ENCODE measurements around the gene PLXNB1.
A peak's percentile ranks its signal among the peaks of the same experiment; 100 is the strongest.

PLXNB1 gene

DNA sequence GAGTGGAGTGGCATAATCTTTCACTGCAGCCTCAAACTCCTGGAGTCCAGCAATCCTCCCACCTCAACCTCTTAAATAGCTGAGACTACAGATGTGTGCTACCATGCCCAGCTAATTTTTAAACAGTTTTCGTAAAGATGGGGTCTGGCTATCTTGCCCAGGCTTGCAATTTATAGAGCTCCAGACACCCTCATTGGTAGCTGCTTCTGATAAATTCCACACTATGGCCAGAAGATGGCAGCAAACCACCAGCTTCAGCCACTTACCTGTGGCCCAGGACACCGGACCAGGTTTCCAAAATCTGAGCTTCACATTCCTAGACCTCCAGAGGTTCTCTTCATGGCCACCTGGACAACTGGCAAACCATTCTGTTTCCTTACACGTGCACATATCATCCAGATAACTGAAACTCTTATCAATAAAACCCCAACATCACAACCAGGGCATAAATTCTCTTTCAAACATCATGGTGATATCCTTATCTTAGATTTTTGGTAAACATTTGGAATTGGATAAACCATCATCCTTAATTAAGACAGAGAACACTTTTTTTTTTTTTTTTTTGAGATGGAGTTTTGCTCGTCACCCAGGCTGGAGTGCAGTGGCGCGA, 29.0 kb downstream of the PLXNB1 start:
- peak; percentile 60 for DNase-seq
- in situ Hi-C loops (cut with HindIII; ENCODE audit: low pct_ligation_motif_present, low pct_unique_long_range_greater_than_20kb, low sequenced_read_pairs): no loop called here

DNA sequence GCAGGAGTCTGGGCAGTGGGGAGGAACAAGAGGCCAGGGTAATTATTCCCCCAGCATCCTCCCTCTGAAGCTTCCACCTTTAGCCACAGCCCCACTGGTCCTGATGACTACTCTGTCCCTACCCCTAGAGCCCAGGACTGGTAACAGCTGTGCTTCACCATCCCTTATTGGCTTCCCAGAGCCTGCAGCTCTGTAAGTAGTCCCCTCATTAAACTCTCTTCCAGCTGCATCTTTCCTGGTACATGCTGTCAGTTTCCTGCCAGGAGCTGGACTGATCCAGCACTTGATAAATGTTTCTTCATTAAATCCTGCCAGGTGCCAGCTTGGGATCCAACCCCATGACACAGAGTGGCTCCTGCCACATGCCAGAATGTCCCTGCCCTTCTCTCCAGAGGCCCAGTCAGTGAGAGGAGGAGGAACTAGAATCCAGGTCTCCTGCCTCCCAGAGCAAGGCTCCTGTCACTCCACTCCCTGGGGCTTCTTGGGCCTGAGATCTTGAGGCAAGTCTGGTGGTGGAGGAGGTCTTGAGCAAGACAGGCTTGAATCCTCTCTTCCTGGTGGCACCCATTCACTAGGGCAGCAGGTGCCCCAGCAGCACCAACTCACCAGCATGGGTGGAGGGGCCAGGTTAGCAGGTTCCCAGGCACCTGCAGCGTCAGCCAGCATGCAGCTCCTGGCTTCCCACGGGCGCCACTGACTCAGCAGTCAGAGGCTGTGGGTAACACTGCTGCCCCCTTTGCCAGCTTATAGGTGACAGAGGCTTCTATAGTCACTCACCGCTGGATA, 30.3 kb downstream of the PLXNB1 start:
- in situ Hi-C loops (cut with HindIII; ENCODE audit: low pct_ligation_motif_present, low pct_unique_long_range_greater_than_20kb, low sequenced_read_pairs): no loop called here
- DNase-seq: no peak

DNA sequence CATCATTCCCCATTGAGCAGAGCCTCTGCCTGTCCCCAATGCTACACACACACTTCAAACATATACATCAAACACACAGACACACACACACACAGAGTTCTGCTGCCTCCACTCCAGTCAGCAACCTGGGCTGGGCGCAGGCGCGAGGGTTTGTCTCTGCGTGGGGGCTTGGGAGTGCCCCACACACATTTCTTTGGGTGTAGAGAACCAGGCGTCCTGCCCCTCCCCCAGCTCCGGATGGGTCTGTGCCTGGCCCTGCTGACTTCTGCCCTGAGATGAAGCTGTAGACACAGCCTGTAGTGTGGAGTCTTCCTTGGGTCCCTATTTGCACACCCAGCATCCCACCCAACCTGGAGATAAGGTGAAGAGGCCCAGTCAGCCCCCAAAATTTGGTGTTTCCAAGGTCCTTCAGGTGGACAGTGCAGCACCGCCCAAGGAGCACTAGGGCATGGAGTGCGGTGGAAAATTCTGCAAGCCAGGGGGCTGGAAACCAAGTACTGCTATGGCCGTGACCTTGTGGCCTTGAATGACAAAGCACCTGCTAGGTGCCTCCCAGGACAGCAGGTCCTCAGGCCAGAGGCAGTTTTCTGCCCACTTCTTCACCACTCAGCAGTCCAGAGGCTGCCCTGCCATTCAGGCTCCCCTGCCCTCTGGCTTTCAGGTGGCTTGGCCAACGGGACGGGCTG, 31.0 kb downstream of the PLXNB1 start:
- in situ Hi-C loops (cut with HindIII; ENCODE audit: low pct_ligation_motif_present, low pct_unique_long_range_greater_than_20kb, low sequenced_read_pairs): no loop called here
- no peak for DNase-seq

DNA sequence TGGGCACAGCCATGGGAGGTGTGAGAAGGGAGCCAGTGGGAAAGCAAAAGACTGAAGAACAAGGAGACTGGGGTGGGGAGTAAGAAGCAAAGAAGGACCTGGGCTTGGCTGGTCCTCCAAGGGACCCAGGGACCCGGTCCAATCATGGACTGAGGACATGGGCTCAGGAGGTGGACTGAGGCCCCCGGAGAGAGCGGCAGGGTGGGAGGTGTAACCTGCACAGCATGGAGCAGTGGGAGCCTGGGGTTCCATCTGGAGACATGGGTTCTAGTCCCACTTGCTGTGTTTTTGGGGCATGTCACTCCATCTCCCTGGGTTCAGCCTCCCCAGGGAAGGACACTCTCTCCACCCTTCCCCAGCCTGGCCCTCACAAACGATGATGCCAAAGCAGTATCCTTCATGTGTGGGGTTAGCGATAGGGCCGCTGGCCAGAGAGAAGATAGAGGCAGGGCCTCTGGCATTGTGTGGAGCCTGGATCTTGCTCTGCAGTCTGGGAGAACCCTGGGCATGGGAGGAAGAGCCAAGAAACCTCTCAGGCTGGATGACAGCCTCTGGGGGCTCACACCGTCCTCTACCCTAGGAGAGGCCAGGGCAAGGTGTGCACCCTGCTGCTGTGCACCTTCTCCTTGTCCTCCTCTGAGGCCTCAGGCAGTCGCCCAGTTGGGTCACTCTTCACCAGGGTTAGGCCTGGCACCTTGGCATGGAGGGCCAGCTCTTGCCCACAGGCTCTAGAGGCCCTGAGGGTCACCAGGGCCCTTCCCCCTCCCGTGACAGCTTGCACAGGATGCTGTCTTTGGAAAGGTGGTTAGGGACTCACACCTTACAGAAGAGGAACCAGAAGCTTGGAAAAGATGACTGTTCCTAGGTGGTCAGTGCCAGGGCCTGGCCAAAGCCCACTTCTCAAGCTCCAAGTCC, 31.9 kb downstream of the PLXNB1 start:
- DNase-seq: no peak

DNA sequence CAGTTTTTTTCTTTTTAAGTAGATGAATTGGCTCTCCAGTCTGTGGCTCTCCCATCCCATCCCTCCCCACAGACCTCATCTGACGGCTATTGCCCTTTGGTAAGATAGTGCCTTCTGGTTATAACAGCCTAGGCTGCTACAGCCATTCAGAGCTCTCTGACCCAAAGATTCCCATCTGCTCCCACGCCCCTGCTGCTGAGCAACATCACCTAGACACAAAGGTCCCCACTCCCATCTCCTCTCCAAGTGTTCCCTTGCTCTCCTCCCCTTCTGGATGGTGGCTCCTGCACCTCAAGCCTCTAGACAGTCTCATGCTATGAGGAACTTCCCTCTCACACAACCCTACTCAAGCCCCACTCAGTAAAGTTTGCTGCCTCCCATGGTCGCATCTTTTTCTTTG, 34.2 kb downstream of the PLXNB1 start:
- no peak for DNase-seq
- in situ Hi-C loops (cut with HindIII; ENCODE audit: low pct_ligation_motif_present, low pct_unique_long_range_greater_than_20kb, low sequenced_read_pairs): no loop called here

More for the DNA sequence above, 31.9 kb downstream of the PLXNB1 start:
- in situ Hi-C loops (cut with HindIII; ENCODE audit: low pct_ligation_motif_present, low pct_unique_long_range_greater_than_20kb, low sequenced_read_pairs): no loop called here

DNA sequence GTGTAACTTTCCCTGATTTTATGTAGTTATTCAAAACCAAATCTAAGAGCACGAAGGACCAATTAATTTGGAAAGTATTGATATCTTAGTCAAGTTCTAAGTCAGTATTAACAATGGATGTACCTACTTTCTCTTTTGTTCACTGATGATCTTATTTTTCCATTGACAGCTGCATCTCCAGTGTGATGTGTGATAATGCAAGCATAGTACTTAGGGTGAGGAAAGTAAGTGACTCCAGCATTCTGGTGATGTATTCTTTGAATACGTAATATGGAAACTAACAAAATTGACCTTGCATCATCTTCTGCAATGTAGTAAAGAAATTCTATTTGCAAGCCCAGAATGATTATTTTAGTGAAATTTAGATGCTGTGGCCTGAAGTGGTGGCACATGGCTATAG, 35.5 kb downstream of the PLXNB1 start:
- DNase-seq: no peak
- in situ Hi-C loops (cut with HindIII; ENCODE audit: low pct_ligation_motif_present, low pct_unique_long_range_greater_than_20kb, low sequenced_read_pairs): no loop called here

DNA sequence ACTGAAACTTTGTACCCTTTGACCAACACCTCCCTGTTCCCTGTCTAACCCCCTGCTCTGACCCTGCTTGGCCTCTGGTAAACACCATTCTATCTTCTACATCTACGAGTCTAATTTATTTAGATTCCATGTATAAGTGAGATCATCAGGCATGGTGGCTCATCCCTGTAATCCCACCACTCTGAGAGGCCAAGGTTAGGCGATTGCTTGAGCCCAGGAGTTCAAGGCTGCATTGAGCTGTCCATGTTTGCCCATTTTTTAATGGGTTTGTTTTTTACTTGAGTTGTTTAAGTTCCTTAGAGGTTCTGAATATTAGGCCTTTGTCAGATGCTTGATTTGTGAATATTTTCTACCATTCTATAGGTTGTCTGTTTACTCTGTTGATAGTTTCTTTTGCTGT, 40.9 kb downstream of the PLXNB1 start:
- in situ Hi-C loops (cut with HindIII; ENCODE audit: low pct_ligation_motif_present, low pct_unique_long_range_greater_than_20kb, low sequenced_read_pairs): no loop called here
- DNase-seq: no peak

DNA sequence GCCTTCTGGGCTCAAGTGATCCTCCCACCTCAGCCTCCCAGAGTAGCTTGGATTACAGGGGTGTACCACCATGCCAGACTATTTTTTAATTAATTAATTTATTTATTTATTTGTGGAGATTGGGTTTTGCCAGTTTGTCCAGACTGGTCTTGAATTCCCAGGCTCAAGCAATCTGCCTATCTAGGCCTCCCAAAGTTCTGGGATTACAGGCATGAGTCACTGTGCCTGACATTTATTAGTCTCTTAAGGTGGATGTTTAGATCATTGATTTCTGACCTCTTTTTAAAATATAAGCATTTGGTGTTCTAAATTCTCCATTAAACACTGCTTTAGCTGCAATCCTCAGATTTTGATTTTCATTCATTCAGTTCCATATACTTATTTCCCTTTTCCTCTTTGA, 42.3 kb downstream of the PLXNB1 start:
- DNase-seq: no peak
- in situ Hi-C loops (cut with HindIII; ENCODE audit: low pct_ligation_motif_present, low pct_unique_long_range_greater_than_20kb, low sequenced_read_pairs): no loop called here

DNA sequence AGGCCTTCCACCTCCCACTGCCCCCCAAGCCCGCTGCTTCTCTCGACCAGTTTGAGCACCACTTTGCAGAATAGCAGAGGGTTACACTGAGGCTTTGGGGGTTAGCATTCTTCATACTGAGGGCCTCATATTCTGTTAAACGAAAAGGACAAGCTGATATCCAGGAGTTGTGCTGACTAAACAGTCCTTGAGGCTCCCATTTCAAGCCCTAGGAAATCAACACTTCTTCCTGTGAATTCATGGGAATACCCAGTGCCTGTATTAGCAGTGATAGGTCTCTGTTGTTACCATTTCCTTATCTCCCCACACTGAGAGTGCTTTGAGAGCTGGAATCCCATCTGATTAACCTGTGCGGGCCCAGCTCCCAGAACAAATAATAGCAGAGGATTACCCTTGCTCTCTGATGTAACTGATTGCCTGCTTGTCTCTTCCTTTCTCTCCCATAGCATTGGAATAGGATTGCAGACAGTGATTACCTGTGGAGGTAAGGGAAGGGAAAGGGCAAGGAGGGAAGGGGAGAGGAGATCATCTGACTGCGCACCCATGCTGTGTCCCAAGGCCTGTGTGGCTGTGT, 56.9 kb downstream of the PLXNB1 start:
- DNase-seq: no peak
- in situ Hi-C loops (cut with HindIII; ENCODE audit: low pct_ligation_motif_present, low pct_unique_long_range_greater_than_20kb, low sequenced_read_pairs): no loop called here

DNA sequence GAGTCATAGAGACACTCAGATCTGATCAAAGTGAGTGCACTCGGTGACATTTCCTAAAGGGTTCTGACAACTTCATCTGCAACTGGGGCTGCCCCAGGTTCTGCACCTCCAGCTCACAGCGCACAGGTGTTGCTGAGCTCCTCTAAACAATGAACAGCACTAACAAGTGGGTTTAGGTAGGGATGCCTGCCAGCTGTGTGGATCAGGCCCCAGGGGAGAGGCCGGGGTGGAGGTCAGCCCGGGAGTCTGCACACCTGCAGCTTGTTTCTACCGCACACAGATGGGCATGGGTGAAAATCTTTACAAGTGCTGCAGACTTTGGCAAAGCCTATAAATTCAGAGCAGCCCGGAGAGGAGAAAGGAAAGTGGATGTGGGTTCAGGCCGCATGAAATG, 57.5 kb downstream of the PLXNB1 start:
- no peak for DNase-seq
- in situ Hi-C loops (cut with HindIII; ENCODE audit: low pct_ligation_motif_present, low pct_unique_long_range_greater_than_20kb, low sequenced_read_pairs): no loop called here

DNA sequence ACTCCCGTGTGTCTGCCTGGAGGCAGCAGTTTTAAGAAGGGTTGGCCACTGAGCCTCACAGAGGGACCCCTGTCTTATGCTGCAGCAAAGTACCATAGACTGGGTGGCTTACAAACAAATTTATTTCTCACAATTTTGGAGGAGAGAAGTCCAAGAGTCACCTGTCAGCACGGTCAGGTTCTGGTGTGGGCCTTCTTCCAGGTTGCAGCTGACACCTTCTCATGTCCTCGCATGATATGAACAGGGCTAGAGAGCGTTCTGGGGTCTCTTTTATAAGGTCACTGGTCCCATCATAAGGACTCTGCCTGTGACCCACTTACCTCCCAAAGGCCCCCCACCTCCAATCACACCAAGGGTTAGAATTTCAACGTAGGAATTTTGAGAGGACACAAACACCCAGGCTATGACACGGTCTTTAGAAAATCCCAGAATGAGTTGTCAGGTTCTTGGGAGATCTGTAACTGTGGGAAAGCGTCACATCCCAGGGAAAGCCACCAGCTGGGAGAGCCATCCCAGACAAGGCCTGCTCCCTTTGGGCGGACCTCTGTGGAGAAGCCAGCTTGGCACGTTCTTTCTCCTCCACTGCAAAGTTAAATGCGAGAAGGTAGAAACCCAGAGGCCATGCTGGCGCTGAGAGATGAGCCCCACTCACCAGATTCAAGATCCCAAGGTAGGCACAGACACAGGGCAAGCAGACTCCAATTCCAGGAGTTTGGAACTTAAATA, 58.1 kb downstream of the PLXNB1 start, which contains the start of gene FBXW12:
TSS of gene FBXW12 (plus strand) at position 569 of the 726 bp plus-strand sequence. CDS start 549 bp downstream, outside the sequence.
- in situ Hi-C loops (cut with HindIII; ENCODE audit: low pct_ligation_motif_present, low pct_unique_long_range_greater_than_20kb, low sequenced_read_pairs): no loop called here
- DNase-seq: no peak

DNA sequence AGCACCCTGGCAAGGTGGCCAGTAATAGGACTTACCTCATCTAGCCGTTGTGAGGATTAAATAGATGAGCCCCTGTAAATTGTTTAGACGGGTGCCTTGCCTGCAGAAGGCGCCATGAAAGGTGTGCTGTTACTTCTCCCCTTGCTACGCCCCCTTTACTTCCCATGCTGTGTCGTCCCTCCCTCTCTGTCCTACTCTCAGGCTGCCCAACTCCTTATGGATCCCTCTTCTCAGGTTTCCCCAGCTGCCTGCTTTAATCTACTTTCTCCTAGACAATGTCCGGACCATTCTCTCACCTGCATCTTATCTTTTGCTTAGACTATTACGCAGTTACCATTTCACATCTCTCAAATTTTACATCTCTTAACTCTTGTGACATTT, 59.6 kb downstream of the PLXNB1 start:
- no peak for DNase-seq
- in situ Hi-C loops (cut with HindIII; ENCODE audit: low pct_ligation_motif_present, low pct_unique_long_range_greater_than_20kb, low sequenced_read_pairs): no loop called here

DNA sequence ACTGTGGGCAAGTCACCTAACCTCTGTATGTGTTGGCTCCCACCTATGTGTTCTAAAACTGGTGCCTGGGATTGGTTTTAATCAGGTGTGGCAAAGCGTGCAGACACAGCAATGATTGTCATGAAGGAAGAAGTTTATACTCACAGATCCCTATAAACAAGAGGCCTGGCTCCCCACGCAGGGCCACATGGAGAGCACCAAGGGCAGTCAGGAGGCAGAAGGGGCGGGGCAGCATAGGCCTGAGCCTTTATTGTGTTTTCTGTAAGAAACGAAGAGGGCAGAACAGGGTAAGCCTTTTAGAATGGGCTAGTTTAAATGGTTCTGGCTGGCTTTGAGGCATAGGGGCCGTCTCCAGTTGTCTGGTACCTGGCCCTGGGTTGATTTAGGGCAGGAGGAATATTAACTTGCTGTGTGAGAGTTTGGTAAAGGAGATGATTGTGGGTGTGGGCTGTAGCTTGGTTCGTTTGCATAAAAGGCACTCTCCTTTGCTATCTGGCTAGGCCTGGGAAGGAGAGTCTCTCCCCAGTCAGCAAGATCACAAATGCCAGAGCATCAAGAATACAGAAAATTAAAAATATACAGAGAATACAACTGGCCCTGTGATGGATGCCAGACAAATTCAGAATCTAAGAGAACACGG, 60.1 kb downstream of the PLXNB1 start:
- no peak for DNase-seq
- in situ Hi-C loops (cut with HindIII; ENCODE audit: low pct_ligation_motif_present, low pct_unique_long_range_greater_than_20kb, low sequenced_read_pairs): no loop called here

DNA sequence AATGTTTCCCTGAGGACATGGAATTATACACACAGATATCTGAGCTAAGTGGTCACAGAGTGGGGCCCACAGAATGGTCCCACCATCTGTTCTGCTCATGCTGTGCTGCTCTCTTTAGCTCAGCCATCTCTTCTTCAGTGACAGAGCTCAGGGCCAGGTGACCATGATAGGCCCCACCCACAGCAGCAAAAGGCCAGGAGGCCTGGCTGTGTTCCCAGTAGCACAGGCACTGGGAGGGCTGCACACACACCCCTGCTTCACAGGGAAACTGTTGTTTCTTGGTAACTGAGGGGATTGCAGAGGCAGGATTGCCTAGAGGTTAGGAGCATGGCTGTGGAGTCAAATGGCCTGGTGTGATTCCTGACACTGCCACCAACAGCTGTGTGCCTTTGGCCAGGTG, 62.7 kb downstream of the PLXNB1 start:
- DNase-seq: no peak
- in situ Hi-C loops (cut with HindIII; ENCODE audit: low pct_ligation_motif_present, low pct_unique_long_range_greater_than_20kb, low sequenced_read_pairs): no loop called here

DNA sequence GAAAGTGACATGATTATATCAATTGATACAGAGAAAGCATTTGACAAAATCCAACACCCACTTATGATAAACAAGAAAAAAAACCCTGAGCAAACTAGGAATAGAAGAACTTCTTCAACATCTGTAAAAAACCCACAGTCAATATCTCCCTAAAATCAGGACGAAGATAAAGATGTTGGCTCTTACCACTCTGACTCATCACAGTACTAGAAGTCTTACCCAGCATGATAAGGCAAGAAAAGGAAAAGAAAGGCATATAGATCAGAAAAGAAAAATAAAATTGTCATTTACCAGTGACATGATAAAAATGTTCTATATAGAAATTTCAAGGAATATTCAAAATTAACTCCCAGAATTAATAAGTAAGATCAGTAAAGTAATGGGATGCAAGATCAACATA, 65.0 kb downstream of the PLXNB1 start:
- in situ Hi-C loops (cut with HindIII; ENCODE audit: low pct_ligation_motif_present, low pct_unique_long_range_greater_than_20kb, low sequenced_read_pairs): no loop called here
- no peak for DNase-seq

DNA sequence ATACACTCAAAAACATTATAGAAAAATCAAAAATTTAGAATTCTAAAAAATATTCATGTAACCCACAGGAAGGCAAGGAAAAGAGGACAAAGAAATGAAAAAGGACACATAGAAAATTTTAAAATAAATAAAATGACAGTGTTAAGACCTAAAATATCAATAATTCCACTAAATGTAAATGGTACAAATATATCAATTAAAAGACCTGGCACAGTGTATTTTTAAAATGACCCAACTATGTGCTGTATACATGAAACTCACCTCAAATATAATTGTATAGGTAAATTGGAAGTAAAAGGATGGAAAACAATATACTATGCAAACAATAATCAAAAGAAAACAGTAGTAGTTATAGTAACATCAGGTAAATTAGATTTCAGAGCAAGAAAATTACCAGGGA, 68.0 kb downstream of the PLXNB1 start:
- in situ Hi-C loops (cut with HindIII; ENCODE audit: low pct_ligation_motif_present, low pct_unique_long_range_greater_than_20kb, low sequenced_read_pairs): no loop called here
- DNase-seq: no peak

DNA sequence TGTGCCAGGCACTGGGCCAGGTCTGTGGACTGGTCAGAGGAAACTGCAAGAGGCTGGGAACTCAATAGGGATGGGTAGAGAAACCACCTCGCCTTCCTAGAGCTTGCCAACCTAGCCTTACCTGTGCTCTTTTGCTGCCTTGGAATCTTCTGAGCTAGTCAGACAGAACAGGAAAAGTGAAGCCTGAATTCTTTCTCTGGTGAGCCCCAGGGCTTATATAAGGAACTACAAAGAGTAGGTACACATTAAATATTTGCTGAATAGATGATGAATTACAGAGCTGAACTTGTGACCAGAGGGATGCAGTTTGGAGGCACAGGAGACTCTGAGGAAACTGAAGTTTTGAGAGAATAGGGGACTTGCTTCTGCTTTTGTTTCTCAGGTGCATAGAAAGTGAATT, 73.5 kb downstream of the PLXNB1 start:
- DNase-seq: no peak
- in situ Hi-C loops (cut with HindIII; ENCODE audit: low pct_ligation_motif_present, low pct_unique_long_range_greater_than_20kb, low sequenced_read_pairs): no loop called here

All from ACHN (cell line).